ENCODE data around the gene ERP29. TPM values are rescaled to one million over a fixed set of nuclear protein-coding genes. Genes with fewer than 3 reads are reported as not detected.

ERP29 gene
- 41.6 and 47.1 TPM in 2 replicates for total RNA-seq

GRCh38 chr12:112012775-112013600, at the start of gene ERP29, which contains the start of gene TMEM116:
ERP29 (plus strand) TSS chr12:112013426; CDS start chr12:112013466, 40 bp downstream.
TMEM116 (minus strand) TSS chr12:112013165; CDS start chr12:112005270, 7,895 bp downstream.

Other genes starting within 250 kb of the ERP29 start
- gene ALDH2, start 246.5 kb upstream of the ERP29 start, total RNA-seq = 79.1 and 83.8 TPM in 2 replicates
- gene MAPKAPK5, start 171.2 kb upstream of the ERP29 start, total RNA-seq = 29.1 and 47.8 TPM in 2 replicates
- gene TMEM116, start 261 bp upstream of the ERP29 start, total RNA-seq = 5.2 TPM in 2 replicates
- gene NAA25, start 95.4 kb downstream of the ERP29 start, total RNA-seq = 10.0 and 13.0 TPM in 2 replicates
- 31.6 and 40.2 TPM in 2 replicates for gene TRAFD1, start 112.1 kb downstream of the ERP29 start, total RNA-seq